ENCODE results near the gene MED16.
"Not testable (repeated sequence)": the region's sequence is repeated elsewhere in the genome, so short reads cannot be mapped to it uniquely, and the experiment has no call there.

GRCh38 chr19:849195-849594 is 43.8 kb downstream of the MED16 start:
- not testable (repeated sequence) for TF ChIP-seq CTCF (IDR thresholded peaks at IDR 0.05); TEAD4 (CRISPR knock-in tag; IDR thresholded peaks at IDR 0.05); NFE2L1 (CRISPR knock-in tag; IDR thresholded peaks at IDR 0.05); ETV6 (CRISPR knock-in tag; IDR thresholded peaks at IDR 0.05); MXD4 (CRISPR knock-in tag; IDR thresholded peaks at IDR 0.05; ENCODE audit: borderline replicate concordance); CBFB (CRISPR knock-in tag; IDR thresholded peaks at IDR 0.05; ENCODE audit: low read depth); SP1 (CRISPR knock-in tag; conservative IDR thresholded peaks at IDR 0.05)
- TF ChIP-seq, protein P1, sequence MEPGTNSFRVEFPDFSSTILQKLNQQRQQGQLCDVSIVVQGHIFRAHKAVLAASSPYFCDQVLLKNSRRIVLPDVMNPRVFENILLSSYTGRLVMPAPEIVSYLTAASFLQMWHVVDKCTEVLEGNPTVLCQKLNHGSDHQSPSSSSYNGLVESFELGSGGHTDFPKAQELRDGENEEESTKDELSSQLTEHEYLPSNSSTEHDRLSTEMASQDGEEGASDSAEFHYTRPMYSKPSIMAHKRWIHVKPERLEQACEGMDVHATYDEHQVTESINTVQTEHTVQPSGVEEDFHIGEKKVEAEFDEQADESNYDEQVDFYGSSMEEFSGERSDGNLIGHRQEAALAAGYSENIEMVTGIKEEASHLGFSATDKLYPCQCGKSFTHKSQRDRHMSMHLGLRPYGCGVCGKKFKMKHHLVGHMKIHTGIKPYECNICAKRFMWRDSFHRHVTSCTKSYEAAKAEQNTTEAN (CRISPR knock-in tag; IDR thresholded peaks at IDR 0.05) = not testable (repeated sequence)
- TF ChIP-seq, protein P2, sequence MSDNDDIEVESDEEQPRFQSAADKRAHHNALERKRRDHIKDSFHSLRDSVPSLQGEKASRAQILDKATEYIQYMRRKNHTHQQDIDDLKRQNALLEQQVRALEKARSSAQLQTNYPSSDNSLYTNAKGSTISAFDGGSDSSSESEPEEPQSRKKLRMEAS (CRISPR knock-in tag; IDR thresholded peaks at IDR 0.05) = not testable (repeated sequence)

Data from WTC11 (cell line).